ENCODE results near the gene DCTD. TPM values are rescaled to one million over a fixed set of nuclear protein-coding genes. Genes with fewer than 3 reads are reported as not detected.

Gene DCTD
- total RNA-seq, 1 donor from 2014 or later = 105 TPM

DNA sequence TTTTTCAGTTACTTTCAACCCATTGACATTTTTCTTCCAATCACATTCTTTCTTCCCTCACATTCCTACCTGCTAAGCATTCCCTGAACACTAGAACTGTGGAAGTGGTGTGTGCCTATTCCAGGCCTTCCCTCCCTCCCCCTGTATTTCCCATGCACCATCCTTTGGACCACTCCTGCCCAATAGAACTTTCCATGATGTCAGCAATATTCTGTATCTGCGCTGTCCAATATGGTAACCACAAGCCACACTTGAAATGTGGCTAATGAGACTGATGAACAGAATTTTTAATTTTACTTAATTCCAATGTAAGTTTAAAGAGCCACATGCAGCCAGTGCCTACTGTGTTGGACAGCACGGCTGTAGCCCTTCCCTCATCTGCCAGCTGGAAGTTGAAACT is 57.5 kb downstream of the DCTD start:
- DNase-seq (ENCODE audit: low read depth) = no peak
- no peak overlapping the region for H3K4me3 ChIP-seq (ENCODE audit: low read depth, low read length)

DNA sequence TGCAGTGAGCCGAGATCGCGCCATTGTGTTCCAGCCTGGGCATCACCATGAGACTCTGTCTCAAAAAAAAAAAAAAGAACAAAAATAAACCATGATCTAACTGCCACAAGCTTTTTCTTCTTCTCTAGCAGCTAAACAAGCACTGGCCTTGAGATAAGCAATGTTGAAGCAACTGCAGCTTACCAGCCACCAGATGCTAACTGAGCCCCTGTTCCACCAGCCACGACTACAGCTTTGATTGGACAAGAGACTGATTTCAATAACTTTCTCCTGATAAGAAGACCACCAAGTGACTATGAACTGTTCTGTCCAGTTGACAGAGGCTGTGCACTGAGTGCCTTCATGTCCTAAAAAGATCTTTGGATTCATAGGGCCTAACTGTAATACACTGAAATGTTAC is 58.5 kb downstream of the DCTD start:
- no peaks in the 10 kb centered on the region for H3K36me3 ChIP-seq (ENCODE audit: control insufficient read depth, insufficient read depth, low read length)
- H3K27me3 ChIP-seq (ENCODE audit: control insufficient read depth, insufficient read depth, low read length) = no peaks in the 10 kb centered on the region
- TF ChIP-seq, protein P1, sequence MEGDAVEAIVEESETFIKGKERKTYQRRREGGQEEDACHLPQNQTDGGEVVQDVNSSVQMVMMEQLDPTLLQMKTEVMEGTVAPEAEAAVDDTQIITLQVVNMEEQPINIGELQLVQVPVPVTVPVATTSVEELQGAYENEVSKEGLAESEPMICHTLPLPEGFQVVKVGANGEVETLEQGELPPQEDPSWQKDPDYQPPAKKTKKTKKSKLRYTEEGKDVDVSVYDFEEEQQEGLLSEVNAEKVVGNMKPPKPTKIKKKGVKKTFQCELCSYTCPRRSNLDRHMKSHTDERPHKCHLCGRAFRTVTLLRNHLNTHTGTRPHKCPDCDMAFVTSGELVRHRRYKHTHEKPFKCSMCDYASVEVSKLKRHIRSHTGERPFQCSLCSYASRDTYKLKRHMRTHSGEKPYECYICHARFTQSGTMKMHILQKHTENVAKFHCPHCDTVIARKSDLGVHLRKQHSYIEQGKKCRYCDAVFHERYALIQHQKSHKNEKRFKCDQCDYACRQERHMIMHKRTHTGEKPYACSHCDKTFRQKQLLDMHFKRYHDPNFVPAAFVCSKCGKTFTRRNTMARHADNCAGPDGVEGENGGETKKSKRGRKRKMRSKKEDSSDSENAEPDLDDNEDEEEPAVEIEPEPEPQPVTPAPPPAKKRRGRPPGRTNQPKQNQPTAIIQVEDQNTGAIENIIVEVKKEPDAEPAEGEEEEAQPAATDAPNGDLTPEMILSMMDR (IDR thresholded peaks at IDR 0.05; ENCODE audit: insufficient read depth, low read length, severe bottlenecking) = no peak
- H3K4me3 ChIP-seq (ENCODE audit: low read depth, low read length) = no peak overlapping the region
- FAIRE-seq (no peak), DNase-seq (ENCODE audit: low read depth) (no peak)

More for the DNA sequence above, 57.5 kb downstream of the DCTD start:
- no peak for FAIRE-seq
- no peaks in the 10 kb centered on the region for H3K27me3 ChIP-seq (ENCODE audit: control insufficient read depth, insufficient read depth, low read length)
- H3K36me3 ChIP-seq (ENCODE audit: control insufficient read depth, insufficient read depth, low read length) = no peaks in the 10 kb centered on the region
- TF ChIP-seq, protein P1 (IDR thresholded peaks at IDR 0.05; ENCODE audit: insufficient read depth, low read length, severe bottlenecking) = no peak

DNA sequence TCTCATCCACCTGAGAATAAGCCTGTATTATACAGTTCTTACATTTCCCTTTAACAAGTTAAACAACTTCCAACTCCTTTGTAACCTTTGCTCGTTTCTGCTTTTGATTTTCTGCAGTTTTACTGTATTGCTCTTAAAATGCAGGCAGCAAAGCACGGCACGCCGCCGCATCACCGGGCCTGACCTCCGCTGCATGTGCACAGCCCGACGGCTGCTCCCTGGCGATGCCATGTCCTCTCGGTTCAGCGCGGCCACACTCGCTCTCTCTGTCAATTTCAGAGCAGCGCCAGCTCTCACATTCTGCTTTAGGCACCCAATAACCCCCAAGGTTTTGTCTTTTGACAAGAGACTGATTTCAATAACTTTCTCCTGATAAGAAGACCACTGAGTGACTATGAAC is 60.3 kb downstream of the DCTD start:
- H3K27me3 ChIP-seq (ENCODE audit: control insufficient read depth, insufficient read depth, low read length) = no peaks in the 10 kb centered on the region
- DNase-seq (ENCODE audit: low read depth) (no peak), FAIRE-seq (no peak)
- no peak overlapping the region for H3K4me3 ChIP-seq (ENCODE audit: low read depth, low read length)
- H3K36me3 ChIP-seq (ENCODE audit: control insufficient read depth, insufficient read depth, low read length) = no peaks in the 10 kb centered on the region
- TF ChIP-seq, protein P1 (IDR thresholded peaks at IDR 0.05; ENCODE audit: insufficient read depth, low read length, severe bottlenecking) = no peak

DNA sequence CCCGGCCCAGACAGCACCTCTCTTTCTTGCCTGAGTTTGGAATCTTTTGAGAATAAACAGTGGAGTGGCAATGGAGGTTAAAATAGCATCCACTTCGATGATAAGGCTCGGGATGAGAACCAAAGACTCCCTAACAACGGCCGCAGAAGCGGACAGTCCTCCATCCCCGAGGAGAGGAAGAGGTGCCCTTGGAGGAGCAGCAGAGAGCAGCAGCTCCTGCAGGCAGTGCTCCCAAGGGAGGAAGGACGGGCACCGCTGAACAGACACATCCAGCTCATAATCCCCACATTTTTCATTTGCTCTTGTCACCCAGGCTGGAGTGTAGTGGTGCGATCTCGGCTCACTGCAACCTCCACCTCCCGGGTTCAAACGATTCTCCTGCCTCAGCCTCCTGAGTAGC is 61.3 kb downstream of the DCTD start:
- DNase-seq (ENCODE audit: low read depth) = no peak
- H3K36me3 ChIP-seq (ENCODE audit: control insufficient read depth, insufficient read depth, low read length) = no peaks in the 10 kb centered on the region
- no peak overlapping the region for H3K4me3 ChIP-seq (ENCODE audit: low read depth, low read length)
- TF ChIP-seq, protein P1 (IDR thresholded peaks at IDR 0.05; ENCODE audit: insufficient read depth, low read length, severe bottlenecking) = no peak
- no peaks in the 10 kb centered on the region for H3K27me3 ChIP-seq (ENCODE audit: control insufficient read depth, insufficient read depth, low read length)
- no peak for FAIRE-seq

DNA sequence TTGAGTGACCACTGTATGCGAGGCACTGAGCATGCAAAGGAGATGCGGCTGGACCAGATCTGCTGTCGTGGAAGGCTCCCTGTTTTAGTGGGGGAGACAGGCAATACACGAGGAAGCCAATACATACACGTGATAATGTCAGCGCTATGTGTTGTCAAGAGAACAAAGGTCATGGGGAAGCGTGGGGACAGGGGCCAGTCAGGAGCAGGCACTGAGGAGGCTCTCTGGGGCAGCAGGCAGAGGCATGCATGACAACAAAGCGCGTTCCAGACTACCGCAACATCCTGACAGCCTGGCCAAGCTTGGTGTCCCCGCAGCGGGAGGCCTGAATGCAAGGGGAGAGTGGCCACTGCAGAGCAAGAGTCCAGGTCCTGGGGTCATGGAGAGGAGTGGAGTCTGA is 61.9 kb downstream of the DCTD start:
- no peaks in the 10 kb centered on the region for H3K36me3 ChIP-seq (ENCODE audit: control insufficient read depth, insufficient read depth, low read length)
- FAIRE-seq (no peak), DNase-seq (ENCODE audit: low read depth) (no peak)
- no peaks in the 10 kb centered on the region for H3K27me3 ChIP-seq (ENCODE audit: control insufficient read depth, insufficient read depth, low read length)
- TF ChIP-seq, protein P1 (IDR thresholded peaks at IDR 0.05; ENCODE audit: insufficient read depth, low read length, severe bottlenecking) = no peak
- H3K4me3 ChIP-seq (ENCODE audit: low read depth, low read length) = no peak overlapping the region

DNA sequence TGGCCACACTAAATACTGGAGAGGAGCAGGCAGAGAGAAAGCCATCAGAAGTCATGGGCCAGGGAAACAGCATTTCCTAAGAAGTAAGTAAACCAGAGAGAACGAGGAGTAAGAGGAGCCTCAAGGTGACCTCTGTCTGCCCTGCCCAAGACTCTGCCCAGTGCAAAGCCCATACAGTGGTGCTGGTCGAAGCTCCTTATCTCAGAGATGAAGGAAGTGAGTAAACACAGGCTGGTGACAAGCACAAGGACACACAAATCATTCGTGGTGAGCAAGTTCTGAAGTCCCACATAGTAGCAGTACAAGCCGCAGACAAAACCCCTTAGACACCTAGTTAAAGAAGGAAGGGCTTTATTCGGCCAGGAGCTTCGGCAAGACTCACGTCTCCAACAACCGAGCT is 62.7 kb downstream of the DCTD start:
- no peak for DNase-seq (ENCODE audit: low read depth)
- TF ChIP-seq, protein P1 (IDR thresholded peaks at IDR 0.05; ENCODE audit: insufficient read depth, low read length, severe bottlenecking) = no peak
- Histone ChIP-seq H3K4me3 (ENCODE audit: low read depth, low read length) (no peak overlapping the region), H3K36me3 (ENCODE audit: control insufficient read depth, insufficient read depth, low read length) (no peaks in the 10 kb centered on the region), H3K27me3 (ENCODE audit: control insufficient read depth, insufficient read depth, low read length) (no peaks in the 10 kb centered on the region)
- no peak for FAIRE-seq
